HFF-Myc (cell line): ENCODE data around the gene UCKL1.

Experiments
- DNase-seq: peaks from one replicate; pipeline ENCODE4 v3.0.0-alpha.2; 2011; ENCODE audit warnings: low read depth; ENCODE audit errors: extremely low read depth
- H3K4me3 ChIP-seq: replicated peaks from 2 replicates; pipeline ENCODE4 v1.5.1; 2011; ENCODE audit warnings: low read depth, mild to moderate bottlenecking, control low read depth, low read length
- CTCF ChIP-seq: IDR thresholded peaks from 2 replicates; pipeline ENCODE4 v1.5.1; 2012; ENCODE audit warnings: mild to moderate bottlenecking, low read depth, low read length, control low read depth; ENCODE audit errors: missing control alignments

The UCKL1 gene

GRCh38 chr20:63957004-63957689, 931 bp upstream of the UCKL1 start:
- no peak for TF ChIP-seq CTCF
- peak; percentile 39 for DNase-seq
- H3K4me3 ChIP-seq = peak overlapping the region; percentile 95

- no peak for TF ChIP-seq CTCF
- DNase-seq = no peak
- peak overlapping the region; percentile 95 for H3K4me3 ChIP-seq
Observed at GRCh38 chr20:63956664-63957003, 418 bp upstream of the UCKL1 start.

- no peak for DNase-seq
- TF ChIP-seq CTCF = peak; percentile 43
- H3K4me3 ChIP-seq = peak overlapping the region; percentile 95
Observed at GRCh38 chr20:63955281-63955826, 862 bp downstream of the UCKL1 start.

- H3K4me3 ChIP-seq = peak overlapping the region; percentile 95
- no peak for DNase-seq
- TF ChIP-seq CTCF = no peak
Observed at GRCh38 chr20:63953764-63954429, 2.3 kb downstream of the UCKL1 start.

GRCh38 chr20:63952769-63953168, 3.4 kb downstream of the UCKL1 start:
- no peak for DNase-seq
- TF ChIP-seq CTCF = no peak
- H3K4me3 ChIP-seq = no peak overlapping the region

GRCh38 chr20:63952210-63952535, 4.0 kb downstream of the UCKL1 start:
- no peak for TF ChIP-seq CTCF
- no peak for DNase-seq
- H3K4me3 ChIP-seq = no peak overlapping the region
